ENCODE results near the gene BACH1.

The BACH1 gene

DNA sequence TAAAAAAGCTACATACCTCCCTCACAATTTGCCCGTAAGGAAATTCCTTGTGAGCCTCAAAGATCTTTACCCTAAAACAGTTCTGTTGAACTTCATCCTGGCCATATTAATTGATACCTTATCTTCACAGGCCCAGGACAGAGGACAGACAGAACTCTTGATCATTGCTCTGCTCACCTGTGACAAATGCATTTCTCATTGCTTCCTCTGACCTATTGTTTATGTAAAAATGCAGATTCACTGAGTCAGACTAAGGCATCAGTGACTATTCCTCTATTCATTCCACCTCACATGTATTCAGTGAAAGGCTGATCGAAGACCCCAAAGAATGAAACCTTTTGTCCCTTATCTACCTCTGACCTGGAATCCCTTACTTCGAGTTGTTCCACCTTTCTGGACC, 61.0 kb downstream of the BACH1 start:
- no peak for DNase-seq (ENCODE audit: low spot score)
- TF ChIP-seq, protein P1, sequence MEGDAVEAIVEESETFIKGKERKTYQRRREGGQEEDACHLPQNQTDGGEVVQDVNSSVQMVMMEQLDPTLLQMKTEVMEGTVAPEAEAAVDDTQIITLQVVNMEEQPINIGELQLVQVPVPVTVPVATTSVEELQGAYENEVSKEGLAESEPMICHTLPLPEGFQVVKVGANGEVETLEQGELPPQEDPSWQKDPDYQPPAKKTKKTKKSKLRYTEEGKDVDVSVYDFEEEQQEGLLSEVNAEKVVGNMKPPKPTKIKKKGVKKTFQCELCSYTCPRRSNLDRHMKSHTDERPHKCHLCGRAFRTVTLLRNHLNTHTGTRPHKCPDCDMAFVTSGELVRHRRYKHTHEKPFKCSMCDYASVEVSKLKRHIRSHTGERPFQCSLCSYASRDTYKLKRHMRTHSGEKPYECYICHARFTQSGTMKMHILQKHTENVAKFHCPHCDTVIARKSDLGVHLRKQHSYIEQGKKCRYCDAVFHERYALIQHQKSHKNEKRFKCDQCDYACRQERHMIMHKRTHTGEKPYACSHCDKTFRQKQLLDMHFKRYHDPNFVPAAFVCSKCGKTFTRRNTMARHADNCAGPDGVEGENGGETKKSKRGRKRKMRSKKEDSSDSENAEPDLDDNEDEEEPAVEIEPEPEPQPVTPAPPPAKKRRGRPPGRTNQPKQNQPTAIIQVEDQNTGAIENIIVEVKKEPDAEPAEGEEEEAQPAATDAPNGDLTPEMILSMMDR (IDR thresholded peaks at IDR 0.05) = no peak
- H3K27ac ChIP-seq = no peak overlapping the region
- H3K4me3 ChIP-seq = no peak overlapping the region

- TF ChIP-seq, protein P1 (IDR thresholded peaks at IDR 0.05) = no peak
- no peak for DNase-seq (ENCODE audit: low spot score)
- no peak overlapping the region for H3K4me3 ChIP-seq
- H3K27ac ChIP-seq = no peak overlapping the region
These were observed 62.4 kb downstream of the BACH1 start for GRCh38 chr21:29360799-29361765.

DNA sequence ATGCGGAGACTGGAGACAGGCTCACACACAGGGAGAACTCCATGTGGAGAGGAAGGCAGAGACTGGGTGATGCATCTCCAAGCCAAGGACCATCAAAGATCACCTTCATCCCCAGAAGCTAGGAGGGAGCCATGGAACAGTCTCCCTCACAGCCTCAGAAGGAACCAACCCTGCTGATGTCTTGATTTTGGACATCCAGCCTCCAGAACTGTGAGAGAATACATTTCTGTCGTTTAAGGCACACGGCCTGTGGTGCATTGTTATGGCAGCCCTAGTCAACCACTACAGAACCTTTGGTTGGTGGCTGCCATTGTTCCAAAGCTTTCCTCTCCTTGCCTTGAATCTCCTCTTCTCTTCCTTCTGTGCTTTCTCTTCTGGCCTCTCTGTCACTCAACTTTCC, 64.0 kb downstream of the BACH1 start:
- TF ChIP-seq, protein P1 (IDR thresholded peaks at IDR 0.05) = no peak
- H3K4me3 ChIP-seq = no peak overlapping the region
- no peak overlapping the region for H3K27ac ChIP-seq
- DNase-seq (ENCODE audit: low spot score) = no peak

DNA sequence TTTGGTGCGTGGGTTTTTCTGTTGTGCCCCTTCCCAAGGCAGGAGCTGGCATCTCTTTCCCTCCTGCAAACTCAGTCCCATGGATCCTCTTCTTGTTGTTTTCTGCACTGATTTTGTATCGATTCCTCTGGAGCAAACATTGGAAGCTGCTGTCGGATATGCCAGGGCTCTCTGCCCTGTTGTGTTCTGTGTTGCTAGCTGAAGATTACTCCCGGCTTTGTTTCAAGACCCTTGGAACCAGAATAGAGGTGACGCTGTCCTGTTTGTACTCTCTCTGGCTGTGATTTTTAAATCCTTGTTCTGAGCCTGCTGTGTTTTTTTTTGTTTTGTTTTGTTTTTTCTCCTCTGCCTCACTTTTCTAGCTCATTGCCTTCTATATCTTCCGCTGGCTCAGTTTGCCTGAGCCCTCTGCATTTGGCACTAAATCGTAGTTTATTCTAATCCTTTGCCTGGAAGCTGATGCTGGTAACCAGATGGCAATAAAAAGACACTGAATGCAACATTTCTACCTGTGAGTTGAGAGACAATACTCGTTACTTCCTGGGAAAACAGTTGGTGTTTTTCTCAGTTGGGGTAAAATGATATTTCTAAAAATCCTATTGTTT, 67.0 kb downstream of the BACH1 start:
- no peak overlapping the region for H3K4me3 ChIP-seq
- TF ChIP-seq, protein P1 (IDR thresholded peaks at IDR 0.05) = no peak
- no peak for DNase-seq (ENCODE audit: low spot score)
- H3K27ac ChIP-seq = no peak overlapping the region

DNA sequence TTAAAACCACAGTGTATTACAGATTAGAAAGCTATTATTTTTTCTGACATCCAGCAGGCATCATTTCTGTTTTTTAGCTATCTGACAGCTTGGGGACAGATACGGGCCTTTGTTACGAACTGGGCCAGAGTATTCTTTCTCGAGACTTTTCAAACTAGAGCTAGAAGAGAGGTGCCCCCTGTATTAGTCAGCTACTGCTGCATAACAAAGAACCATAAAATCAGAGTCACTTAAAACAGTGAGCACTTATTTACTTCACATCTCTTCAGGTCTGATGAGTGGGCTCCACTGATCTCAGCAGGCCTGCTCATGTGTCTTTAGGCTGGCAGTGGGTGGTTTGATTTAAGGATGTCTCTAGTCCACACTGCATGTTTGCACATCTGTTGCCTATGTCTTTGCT, 67.8 kb downstream of the BACH1 start:
- H3K27ac ChIP-seq = no peak overlapping the region
- no peak for DNase-seq (ENCODE audit: low spot score)
- no peak overlapping the region for H3K4me3 ChIP-seq
- TF ChIP-seq, protein P1 (IDR thresholded peaks at IDR 0.05) = no peak

- no peak overlapping the region for H3K27ac ChIP-seq
- DNase-seq (ENCODE audit: low spot score) = no peak
- TF ChIP-seq, protein P1 (IDR thresholded peaks at IDR 0.05) = no peak
These were observed 68.6 kb downstream of the BACH1 start for GRCh38 chr21:29367335-29367734.

More at GRCh38 chr21:29367335-29367734, 68.6 kb downstream of the BACH1 start:
- H3K4me3 ChIP-seq = no peak overlapping the region

Data from coronary artery (tissue), 2 donors.